GM21576 (cell line): ENCODE measurements around the gene HES5.

ENCODE experiments used
- ATAC-seq: cut with Tn5 transposase; IDR thresholded peaks from one replicate; pipeline ENCODE4 v1.9.1; 2021; ENCODE audit warnings: mild to moderate bottlenecking, moderate library complexity; ENCODE audit not compliant: unreplicated experiment

HES5 gene

DNA sequence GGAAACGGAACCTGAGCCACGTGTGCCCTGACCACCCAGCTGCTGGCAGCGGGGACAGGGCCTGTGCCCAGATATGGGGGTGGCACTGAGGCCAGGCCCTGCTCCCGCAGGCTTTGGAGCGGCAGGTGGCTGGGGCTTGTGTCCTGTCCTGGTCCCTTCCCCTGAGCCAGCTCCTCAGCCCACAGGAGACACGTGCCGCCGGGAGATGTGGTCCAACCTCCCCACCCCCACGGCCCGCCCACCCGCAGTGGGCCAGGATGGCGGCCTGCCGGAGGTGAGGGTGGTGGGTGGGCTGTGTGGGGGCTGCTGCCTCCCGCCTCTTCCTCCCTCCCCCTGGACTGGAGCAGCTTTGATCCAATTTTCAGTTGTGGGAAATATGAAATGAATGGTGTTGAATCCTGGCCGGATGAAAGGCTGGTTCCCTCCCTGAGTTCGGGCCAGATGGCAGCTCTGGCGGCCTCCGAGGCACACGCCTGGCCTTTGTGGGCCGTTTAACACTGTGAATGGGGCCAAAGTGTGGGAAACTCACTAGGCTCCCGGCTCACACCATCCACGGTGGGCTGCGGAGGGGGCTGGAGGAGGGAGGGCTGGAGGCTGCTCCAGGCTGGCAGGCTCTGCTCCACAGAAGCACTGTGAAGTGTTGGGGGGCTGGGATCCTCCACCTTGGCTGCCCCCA is 2.6 kb upstream of the HES5 start:
- no peak for ATAC-seq

DNA sequence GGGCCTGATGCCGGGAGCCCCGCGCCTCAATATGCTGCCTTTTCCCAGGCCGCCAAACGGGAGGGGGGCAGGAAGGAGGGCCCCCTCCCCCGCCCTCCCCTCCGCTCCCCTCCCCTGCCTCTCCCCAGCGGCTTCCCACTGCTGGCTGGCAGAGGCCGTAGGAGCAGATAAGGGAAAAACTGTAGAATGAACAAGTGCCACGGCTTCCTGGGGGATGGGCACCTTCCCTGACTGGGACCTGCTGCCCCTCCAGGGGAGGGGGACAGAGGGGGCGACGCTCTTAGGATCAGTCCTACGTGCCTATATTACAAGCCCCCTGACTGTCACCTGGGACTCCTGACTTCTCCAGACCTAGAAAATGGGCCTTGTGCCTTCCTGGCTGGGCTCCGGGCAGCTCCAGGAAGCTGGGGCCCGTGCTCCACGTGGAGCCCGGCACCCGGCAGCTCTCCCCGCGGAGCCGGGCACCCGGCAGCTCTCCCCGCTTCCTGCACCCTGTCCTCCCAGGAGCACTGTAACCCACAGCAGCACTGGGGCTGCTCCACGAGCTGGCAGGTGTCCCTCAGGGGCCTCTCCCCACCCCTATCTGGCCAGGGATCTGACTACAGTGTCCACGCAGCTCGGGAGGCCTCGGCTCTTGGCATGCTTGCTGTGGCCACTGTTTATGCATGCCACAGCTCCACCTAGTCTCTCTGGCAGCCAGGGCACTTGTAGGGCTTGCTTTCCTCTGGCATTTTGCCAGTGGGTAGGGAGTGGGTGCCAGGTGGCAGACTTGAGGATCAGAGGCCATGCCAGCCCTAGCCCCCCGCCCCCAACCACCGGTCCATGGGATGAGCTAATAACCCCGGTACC is 674 bp upstream of the HES5 start:
- no peak for ATAC-seq

DNA sequence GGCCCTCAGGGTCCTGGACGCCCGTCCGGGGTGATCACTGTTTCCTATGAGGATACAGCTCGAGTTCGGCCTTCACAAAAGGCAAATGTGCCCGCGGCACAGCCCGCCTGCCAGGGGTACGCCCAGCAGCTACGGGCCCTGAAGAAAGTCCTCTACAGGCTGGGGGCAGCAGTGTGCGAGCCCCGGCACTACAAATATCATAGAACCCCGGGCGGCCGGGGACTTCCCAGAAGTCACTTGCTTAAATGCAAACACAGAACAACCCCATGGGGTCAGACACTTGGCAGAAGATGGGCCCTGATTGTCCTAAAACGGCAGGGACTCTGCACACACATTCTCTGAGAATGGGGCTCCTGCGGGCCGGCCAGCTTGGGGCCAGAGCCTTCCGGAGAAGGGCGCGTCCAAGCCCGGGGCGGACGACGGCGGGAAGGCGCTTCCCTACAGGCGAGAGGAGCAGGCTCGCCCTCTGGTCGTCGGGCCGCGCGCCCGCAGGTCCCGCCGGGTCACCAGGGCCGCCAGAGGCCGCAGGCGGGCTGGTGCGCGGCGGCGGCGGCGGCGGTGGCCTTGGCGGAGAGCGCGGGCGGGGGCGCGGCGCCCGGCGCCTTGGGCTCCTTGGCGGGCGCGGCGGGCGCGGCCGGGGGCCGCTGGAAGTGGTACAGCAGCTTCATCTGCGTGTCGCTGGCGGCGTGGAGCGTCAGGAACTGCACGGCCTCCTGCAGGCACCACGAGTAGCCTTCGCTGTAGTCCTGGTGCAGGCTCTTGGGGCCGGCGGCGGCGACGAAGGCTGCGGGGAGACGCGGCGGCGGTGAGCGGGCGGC is 888 bp downstream of the HES5 start:
- ATAC-seq: no peak

- no peak for ATAC-seq
These were observed 1.5 kb downstream of the HES5 start for GRCh38 chr1:2528611-2528965.

DNA sequence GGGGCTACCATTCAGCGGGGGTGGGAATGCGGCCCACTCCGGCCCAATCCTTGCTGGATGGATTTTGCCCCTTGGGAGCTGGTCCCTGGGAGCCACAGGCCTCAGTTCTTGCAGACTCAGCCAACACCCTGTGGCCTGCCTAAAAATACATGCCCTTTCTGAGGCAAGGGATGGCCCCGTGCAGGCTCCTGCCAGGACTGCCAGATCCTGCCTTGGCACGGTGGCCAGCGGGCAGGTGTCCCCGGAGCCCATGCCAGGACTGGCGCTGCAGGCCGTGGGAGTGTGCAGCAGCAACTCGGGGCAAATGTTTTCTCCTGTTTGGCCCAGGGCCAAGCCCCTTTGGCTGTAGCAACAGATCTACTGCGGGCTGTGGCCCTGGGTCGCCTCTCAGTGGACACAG is 2.0 kb downstream of the HES5 start:
- ATAC-seq: no peak

DNA sequence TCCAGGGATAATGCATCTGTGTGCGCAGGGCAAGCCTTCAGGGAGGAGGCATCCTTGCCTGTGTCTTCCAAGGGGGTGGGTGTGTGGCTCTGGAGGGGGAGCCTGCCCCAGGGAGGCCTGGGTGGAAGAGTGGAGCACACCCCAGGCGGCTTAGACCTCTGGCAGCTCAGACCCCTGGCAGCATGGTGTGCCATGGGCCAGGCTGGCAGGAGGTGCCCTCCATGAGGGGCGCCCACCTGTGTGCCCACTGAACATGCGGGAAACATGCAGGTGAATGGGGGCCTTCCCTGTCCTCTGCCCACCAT is 2.6 kb downstream of the HES5 start:
- no peak for ATAC-seq

DNA sequence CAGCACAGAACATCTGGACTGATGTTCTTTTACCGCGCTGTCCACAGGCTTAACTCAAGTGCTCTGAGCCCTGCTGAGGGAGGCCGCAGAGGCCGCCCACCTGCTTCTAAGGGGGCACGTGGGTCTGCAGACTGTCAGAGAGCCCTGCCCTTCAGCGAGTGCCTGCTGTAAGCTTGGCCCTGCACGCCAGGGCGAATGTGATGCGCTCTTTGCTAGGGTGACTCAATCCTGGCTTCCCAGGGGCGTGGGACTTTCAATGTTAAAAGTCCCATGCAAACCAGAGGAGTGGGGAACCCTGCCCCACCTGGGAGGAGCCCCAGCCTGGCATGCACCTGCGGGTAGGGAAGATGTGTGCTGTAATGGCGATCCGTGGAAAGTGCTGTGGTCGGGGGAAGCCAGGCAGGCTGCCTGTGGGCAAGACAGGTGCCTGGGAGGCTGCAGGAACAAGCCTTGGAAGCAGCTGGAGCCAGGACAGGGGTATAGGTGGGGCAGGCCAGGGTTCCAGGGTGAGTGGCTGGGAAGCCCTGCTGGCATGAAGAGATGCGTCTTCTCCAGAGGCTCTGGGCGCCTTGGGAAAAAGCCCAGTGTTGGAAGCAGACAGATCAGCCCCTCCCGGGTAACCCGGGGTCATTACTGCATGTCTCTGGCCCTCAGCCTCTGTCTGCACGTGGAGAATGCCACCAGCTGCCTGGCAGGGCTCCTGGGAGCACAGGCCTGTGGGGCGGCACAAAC is 3.1 kb downstream of the HES5 start:
- peak; percentile 30 for ATAC-seq

- ATAC-seq: peak; percentile 77
These were observed 3.9 kb downstream of the HES5 start, which contains the start of gene PANK4 for GRCh38 chr1:2525920-2526823. Gene PANK4 (minus strand): TSS chr1:2526596. CDS start chr1:2526587, 9 bp downstream.

DNA sequence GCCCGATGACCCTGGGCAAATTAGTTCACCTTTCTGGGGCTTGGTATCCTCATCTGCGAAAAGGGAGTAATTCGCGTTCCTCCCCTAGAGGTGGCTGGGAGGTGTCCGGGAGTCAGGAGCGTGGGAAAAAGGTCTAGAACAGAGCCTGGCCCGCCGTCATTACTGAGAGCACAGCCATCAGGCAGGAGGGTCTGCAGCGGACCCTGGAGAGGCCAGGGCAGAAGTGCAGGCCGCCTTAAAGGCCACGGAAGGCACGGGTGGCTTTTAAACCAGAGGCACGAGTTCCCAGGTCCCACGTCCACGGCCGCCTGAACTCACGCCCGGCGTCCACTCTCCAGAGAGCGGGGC is 4.5 kb downstream of the HES5 start:
- no peak for ATAC-seq

GRCh38 chr1:2523891-2524609 is 6.0 kb downstream of the HES5 start:
- no peak for ATAC-seq

GRCh38 chr1:2523191-2523890 is 6.7 kb downstream of the HES5 start:
- no peak for ATAC-seq

- ATAC-seq: no peak
These were observed 7.8 kb downstream of the HES5 start for GRCh38 chr1:2522230-2522629.

DNA sequence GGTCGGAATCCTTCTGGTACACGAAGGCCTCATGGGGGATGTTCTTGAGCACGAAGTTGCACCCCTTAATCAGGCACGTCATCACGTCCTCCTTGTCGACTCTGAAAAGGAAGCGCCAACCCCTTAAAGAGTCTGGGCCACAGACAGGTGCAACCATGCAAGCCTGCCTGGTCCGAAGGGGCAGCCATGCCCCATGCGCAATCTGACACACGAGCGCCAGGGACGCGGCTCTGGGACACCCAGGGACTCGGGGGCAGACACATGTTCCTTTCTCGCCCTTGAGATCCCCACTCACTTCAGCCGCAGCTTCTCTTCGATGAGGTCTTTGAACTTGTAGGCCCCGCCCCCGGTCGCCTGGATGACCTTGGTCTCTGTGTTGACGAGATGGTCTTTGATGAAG is 9.3 kb downstream of the HES5 start:
- ATAC-seq: no peak

GRCh38 chr1:2520206-2520605 is 9.9 kb downstream of the HES5 start:
- no peak for ATAC-seq

DNA sequence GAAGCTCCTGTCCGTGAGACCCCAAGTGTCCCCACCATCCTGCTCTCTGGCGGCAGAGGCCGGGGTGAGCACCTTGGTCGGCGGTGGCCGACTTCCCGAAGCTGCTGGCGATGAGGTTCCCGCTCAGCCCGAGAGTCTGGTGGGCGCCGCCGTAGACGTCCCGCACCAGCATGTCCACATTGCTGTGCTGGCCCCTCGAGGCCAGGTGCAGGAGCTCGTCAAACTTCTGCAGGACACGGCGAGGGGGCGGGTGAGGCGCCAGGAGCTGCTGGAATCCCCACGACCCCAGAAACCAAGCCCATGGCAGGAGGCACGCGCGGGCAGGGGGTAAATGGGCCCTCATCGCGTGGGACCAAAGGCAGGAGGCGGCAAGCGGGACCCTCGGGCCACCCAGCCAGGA is 10.3 kb downstream of the HES5 start:
- no peak for ATAC-seq

- ATAC-seq: no peak
These were observed 10.9 kb downstream of the HES5 start for GRCh38 chr1:2519029-2519685.

DNA sequence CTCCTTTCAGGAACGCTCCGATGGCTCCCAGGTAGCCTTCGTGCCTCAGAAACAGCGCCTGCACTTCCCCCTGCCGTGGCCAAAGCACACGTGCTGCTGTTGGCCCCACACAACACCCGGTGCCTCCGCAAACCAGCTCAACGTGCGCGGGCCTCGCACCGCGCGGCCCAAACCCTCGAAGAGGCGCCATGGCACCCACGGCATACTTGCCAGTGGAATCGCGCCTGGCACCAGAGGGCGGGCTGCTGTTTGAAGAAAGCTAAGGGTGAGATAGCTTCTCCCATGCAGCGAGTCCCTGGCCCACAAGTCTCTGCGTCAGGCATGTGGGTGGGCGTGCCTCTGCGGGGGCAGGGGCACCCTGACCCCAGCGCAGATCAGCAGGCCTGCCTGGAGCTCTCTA is 11.5 kb downstream of the HES5 start:
- no peak for ATAC-seq

DNA sequence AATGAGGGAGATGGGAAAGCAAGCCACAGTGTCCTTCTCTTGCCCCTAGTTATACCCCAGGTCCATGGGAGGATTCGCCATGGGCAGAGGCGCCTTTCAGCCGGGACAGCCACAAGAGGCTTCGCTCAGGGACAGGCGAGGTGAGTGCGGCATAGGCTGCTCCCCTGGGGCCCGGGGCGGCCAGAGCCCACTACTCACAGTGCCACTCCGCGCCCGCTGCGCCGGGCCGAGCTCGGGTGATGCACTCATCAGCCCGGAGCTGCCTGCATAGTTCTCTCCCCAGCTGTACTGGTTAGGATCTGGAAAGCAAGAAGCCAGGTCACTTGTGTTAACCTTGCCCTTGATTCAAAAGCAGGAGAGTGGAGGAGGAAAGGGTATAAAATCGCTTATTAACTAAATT is 12.1 kb downstream of the HES5 start:
- ATAC-seq: no peak
